ENCODE data around the gene TEX261.

GRCh38 chr2:70961648-70961994 lies 33.1 kb downstream of the TEX261 start:
- TF ChIP-seq POLR2A (IDR thresholded peaks at IDR 0.05) (no peak), CTCF (IDR thresholded peaks at IDR 0.05) (no peak)

All from Peyer's patch (tissue), 4 donors.